ENCODE data around the gene FLT3. TPM values are rescaled to one million over a fixed set of nuclear protein-coding genes. Genes with fewer than 3 reads are reported as not detected.

Gene FLT3
- total RNA-seq, 1 donor from 2014 or later, result not detected

GRCh38 chr13:28002886-28003698, 97.3 kb downstream of the FLT3 start:
- no peak for DNase-seq (ENCODE audit: low read depth in 2 of 2)

DNA sequence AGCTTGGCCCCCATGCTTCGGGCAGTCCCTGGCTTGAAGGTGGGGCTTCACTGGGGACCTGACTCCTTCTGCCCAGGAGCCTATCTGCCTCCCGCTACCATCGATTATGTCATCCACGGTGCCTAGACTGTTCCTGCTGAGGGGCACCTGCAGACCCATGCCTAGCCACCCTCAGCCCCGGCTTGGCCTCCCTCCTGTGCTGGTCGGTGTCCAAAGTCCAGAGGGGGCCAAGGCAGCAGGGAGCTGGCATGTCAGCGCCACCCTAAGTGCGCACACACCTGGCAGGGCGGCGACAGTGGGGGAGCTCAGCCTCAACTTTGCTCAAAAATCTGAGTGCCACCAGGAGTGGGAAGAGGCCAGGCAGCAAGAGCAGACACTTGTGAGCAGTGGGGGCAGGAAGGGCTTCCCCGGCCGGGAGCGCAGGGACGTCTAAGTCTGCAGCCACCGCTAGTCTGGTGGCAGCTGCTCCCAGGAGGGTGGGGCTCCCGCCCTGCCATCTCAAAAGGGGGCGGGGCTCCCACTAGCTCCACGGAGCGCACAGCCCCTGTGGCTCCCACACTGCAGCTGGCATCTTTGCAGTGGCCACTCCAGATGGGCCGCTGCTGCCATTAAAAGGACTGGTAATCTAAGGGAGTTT, 98.4 kb downstream of the FLT3 start:
- DNase-seq (ENCODE audit: low read depth in 2 of 2), result no peak

GRCh38 chr13:28001049-28001448, 99.3 kb downstream of the FLT3 start:
- no peak for DNase-seq (ENCODE audit: low read depth in 2 of 2)

DNA sequence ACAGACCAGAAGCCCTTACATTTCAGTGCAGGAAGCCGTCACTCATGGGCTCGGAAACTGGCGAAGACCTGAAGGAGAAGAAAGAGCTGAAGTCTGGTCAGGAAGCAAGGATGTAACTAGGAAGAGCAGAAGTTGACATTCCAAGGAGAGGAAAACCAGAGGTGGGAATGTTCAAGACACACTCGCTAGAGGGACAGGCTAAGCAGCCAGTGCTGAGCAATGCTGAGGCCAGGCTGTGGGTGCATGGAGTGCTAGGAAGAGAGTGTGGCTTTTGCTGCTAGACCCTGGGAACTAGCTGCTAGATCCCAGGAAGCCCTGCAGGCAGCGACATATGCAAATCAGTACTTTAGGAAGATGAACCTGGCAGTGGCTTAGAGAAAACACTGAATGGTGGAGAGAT, 99.8 kb downstream of the FLT3 start:
- DNase-seq (ENCODE audit: low read depth in 2 of 2), result no peak

GRCh38 chr13:27997904-27998522, 102.4 kb downstream of the FLT3 start:
- DNase-seq (ENCODE audit: low read depth in 2 of 2), result peak in 1 of 2 donors; percentile 22

GRCh38 chr13:27991881-27992280, 108.5 kb downstream of the FLT3 start:
- DNase-seq (ENCODE audit: low read depth in 2 of 2), result no peak

- DNase-seq (ENCODE audit: low read depth in 2 of 2), result no peak
Measured at GRCh38 chr13:27988520-27988919, 111.9 kb downstream of the FLT3 start, which contains the start of gene URAD. TSS of gene URAD (minus strand) at chr13:27988693. CDS start at chr13:27988637, 56 bp downstream.

DNA sequence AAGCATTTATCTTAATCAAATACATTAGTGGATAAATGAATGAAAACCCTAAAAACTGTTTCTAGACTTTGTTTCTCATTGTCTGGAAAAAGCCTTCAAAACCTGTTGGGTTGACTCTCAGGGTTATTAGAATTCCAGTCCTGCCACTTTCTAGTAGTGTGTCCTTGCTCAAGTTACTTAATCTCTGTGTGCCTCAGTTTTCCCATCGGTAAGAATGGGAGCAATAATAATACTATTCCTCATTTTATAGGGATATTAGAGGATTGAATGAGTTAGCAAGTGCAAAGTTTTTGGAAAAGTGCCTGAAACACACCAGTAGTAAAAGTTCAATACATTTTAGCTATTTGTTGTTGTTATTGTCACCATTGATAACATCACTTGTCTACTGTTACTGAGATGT, 114.8 kb downstream of the FLT3 start:
- DNase-seq (ENCODE audit: low read depth in 2 of 2), result no peak

- DNase-seq (ENCODE audit: low read depth in 2 of 2), result no peak
Measured at GRCh38 chr13:27982361-27982760, 118.0 kb downstream of the FLT3 start.

GRCh38 chr13:27981006-27981708, 119.2 kb downstream of the FLT3 start:
- DNase-seq (ENCODE audit: low read depth in 2 of 2), result no peak

GRCh38 chr13:27980280-27980998, 119.9 kb downstream of the FLT3 start:
- DNase-seq (ENCODE audit: low read depth in 2 of 2), result no peak

DNA sequence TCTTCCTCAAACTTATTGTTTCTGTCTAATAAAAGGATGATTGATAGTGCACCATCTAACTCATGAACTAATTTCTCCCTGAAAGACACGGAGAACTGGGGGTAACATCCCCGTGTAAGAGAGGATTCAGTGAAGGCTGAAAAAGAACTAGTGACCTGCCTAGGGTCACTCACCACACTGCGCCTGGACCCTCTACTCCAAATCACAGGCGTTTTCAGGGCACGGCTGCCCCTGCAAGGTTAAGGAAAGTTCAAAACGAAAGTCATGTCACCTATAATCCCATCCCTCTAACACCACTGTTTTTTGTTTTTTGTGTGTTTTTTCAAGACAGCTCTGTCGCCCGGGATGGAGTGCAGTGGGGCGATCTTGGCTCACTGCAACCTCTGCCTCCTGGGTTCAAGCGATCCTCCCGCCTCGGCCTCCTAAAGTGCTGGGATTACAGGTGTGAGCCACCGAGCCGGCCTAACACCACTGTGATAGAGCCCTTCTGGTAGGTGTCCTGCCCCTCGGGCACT, 120.6 kb downstream of the FLT3 start:
- no peak for DNase-seq (ENCODE audit: low read depth in 2 of 2)

GRCh38 chr13:27979001-27979643, 121.3 kb downstream of the FLT3 start:
- DNase-seq (ENCODE audit: low read depth in 2 of 2), result no peak

- no peak for DNase-seq (ENCODE audit: low read depth in 2 of 2)
Measured at GRCh38 chr13:27978301-27978968, 121.9 kb downstream of the FLT3 start.

GRCh38 chr13:27977476-27978300, 122.7 kb downstream of the FLT3 start:
- DNase-seq (ENCODE audit: low read depth in 2 of 2), result peak in 1 of 2 donors; percentile 33

GRCh38 chr13:27976362-27977091, 123.8 kb downstream of the FLT3 start:
- DNase-seq (ENCODE audit: low read depth in 2 of 2), result no peak

GRCh38 chr13:27975564-27976361, 124.6 kb downstream of the FLT3 start:
- no peak for DNase-seq (ENCODE audit: low read depth in 2 of 2)
